Measurements from ENCODE around the gene OR8B4.
"Not testable (repeated sequence)": the region's sequence is repeated elsewhere in the genome, so short reads cannot be mapped to it uniquely, and the experiment has no call there.

The OR8B4 gene

GRCh38 chr11:124441519-124441918 lies 16.8 kb upstream of the OR8B4 start:
- no peaks in the 10 kb centered on the region for H3K36me3 ChIP-seq (ENCODE audit: insufficient read depth, low read length)
- H3K9me3 ChIP-seq (ENCODE audit: control insufficient read depth, insufficient read depth, low read length) = no peaks in the 10 kb centered on the region
- no peaks in the 10 kb centered on the region for H3K4me1 ChIP-seq (ENCODE audit: insufficient read depth, low read length)
- H3K9ac ChIP-seq (ENCODE audit: low read depth, low read length) = no peak overlapping the region

DNA sequence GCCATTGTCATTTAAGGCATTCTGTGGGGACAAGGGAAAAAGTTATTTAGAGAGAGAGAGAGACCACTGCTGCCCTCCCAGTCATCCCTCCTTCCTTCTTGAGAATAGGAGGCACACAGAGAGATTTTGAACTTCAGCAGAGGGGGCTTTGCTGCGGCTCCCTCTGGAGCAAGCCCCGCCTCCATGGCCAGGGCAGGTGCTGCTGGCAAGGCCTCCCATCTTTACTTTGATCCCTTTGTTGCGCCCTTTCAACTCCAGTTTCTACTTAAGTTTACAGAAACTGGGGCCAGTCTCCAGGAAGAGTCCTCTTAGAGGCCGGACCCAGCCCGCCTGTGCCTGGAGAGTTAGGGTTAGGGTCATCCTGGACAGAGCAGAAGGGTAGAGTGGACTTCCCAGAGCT lies 16.4 kb upstream of the OR8B4 start:
- no peaks in the 10 kb centered on the region for H3K9me3 ChIP-seq (ENCODE audit: control insufficient read depth, insufficient read depth, low read length)

GRCh38 chr11:124440608-124441007 lies 15.9 kb upstream of the OR8B4 start:
- H3K4me1 ChIP-seq (ENCODE audit: insufficient read depth, low read length) = no peaks in the 10 kb centered on the region
- H3K36me3 ChIP-seq (ENCODE audit: insufficient read depth, low read length) = no peaks in the 10 kb centered on the region
- H3K9ac ChIP-seq (ENCODE audit: low read depth, low read length) = no peak overlapping the region
- no peaks in the 10 kb centered on the region for H3K9me3 ChIP-seq (ENCODE audit: control insufficient read depth, insufficient read depth, low read length)

More for the DNA sequence above, 16.4 kb upstream of the OR8B4 start:
- H3K9ac ChIP-seq (ENCODE audit: low read depth, low read length) = no peak overlapping the region
- no peaks in the 10 kb centered on the region for H3K4me1 ChIP-seq (ENCODE audit: insufficient read depth, low read length)
- no peaks in the 10 kb centered on the region for H3K36me3 ChIP-seq (ENCODE audit: insufficient read depth, low read length)

- no peaks in the 10 kb centered on the region for H3K9me3 ChIP-seq (ENCODE audit: control insufficient read depth, insufficient read depth, low read length)
- H3K36me3 ChIP-seq (ENCODE audit: insufficient read depth, low read length) = no peaks in the 10 kb centered on the region
- no peaks in the 10 kb centered on the region for H3K4me1 ChIP-seq (ENCODE audit: insufficient read depth, low read length)
- H3K9ac ChIP-seq (ENCODE audit: low read depth, low read length) = no peak overlapping the region
Observed at GRCh38 chr11:124434699-124435098, 10.0 kb upstream of the OR8B4 start.

GRCh38 chr11:124429599-124429998 lies 4.9 kb upstream of the OR8B4 start:
- H3K9ac ChIP-seq (ENCODE audit: low read depth, low read length) = no peak overlapping the region
- no peaks in the 10 kb centered on the region for H3K36me3 ChIP-seq (ENCODE audit: insufficient read depth, low read length)
- peaks cover 3% of the 10 kb centered on the region; the same call in 1 of the 2 replicates for H3K9me3 ChIP-seq (ENCODE audit: control insufficient read depth, insufficient read depth, low read length)
- no peaks in the 10 kb centered on the region for H3K4me1 ChIP-seq (ENCODE audit: insufficient read depth, low read length)

DNA sequence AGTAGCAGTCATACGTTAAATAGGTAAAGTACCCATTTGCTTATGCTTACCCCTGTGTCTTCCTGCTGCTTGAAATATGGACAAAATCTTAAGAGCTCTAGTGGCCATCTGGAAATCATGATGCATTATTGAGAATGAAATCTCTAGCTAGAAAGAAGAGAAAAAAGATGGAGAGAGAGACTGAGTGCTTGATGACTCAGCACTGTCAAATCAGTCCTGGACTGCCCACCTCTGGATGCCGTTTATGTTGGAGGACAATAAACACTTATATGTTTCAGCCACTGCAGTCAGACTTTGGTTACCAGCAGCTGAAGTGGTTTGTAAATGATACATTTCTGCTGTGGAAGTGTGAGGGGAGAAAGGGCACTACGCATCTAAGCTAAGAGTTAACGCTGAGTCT lies 3.6 kb downstream of the OR8B4 start:
- Histone ChIP-seq H3K9ac (ENCODE audit: low read depth, low read length) (no peak overlapping the region), H3K4me1 (ENCODE audit: insufficient read depth, low read length) (no peaks in the 10 kb centered on the region), H3K9me3 (ENCODE audit: control insufficient read depth, insufficient read depth, low read length) (no peaks in the 10 kb centered on the region), H3K36me3 (ENCODE audit: insufficient read depth, low read length) (no peaks in the 10 kb centered on the region)

DNA sequence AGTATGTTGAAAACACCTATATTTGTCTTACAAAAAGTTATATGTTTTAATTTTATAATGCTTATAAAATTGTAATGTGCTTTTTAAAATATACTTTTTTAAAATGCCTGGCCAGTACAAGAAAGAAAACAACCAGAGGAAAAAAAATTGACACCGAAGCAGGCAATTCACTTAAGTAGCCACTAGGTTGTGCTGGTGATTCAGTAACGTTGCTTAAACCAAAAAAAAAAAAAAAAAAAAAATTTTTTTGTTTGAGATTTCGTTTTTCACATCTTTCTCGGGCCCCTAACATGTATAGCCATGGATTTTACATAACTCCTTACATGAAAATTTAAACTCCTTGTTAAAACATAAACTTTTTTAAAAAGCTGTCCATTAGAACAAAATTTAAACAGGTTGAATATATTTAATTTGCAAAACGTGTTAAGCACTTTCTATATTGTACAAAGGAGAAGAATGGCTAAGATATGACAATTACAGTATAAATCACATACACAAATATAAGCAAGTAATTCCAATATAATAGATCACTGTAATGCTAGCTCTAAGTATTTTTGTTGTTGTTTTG lies 9.2 kb downstream of the OR8B4 start:
- no peaks in the 10 kb centered on the region for H3K9me3 ChIP-seq (ENCODE audit: control insufficient read depth, insufficient read depth, low read length)
- no peaks in the 10 kb centered on the region for H3K4me1 ChIP-seq (ENCODE audit: insufficient read depth, low read length)
- H3K9ac ChIP-seq (ENCODE audit: low read depth, low read length) = no peak overlapping the region
- no peaks in the 10 kb centered on the region for H3K36me3 ChIP-seq (ENCODE audit: insufficient read depth, low read length)

DNA sequence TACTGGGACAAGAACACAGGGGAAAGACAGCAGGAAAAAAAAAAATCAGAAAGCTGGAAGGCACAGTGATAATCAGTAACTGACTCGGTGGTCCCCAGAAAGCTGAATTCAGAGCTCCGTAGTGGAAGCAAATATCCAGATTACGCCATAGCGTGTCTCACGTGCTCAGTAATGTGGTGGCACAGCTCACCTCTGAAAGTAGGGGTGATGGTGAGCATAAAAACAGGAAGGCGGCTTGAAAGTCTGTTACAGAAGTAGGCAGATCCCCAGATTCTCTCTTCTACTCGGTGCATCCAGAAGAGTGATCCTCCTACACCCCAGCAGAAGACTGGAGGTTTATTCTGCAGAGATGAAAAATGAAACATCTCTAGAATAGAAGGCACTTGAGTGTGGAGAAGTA lies 14.8 kb downstream of the OR8B4 start:
- Histone ChIP-seq H3K9me3 (ENCODE audit: control insufficient read depth, insufficient read depth, low read length) (no peaks in the 10 kb centered on the region; the same call in 1 of the 2 replicates), H3K9ac (ENCODE audit: low read depth, low read length) (no peak overlapping the region), H3K36me3 (ENCODE audit: insufficient read depth, low read length) (no peaks in the 10 kb centered on the region), H3K4me1 (ENCODE audit: insufficient read depth, low read length) (no peaks in the 10 kb centered on the region)

DNA sequence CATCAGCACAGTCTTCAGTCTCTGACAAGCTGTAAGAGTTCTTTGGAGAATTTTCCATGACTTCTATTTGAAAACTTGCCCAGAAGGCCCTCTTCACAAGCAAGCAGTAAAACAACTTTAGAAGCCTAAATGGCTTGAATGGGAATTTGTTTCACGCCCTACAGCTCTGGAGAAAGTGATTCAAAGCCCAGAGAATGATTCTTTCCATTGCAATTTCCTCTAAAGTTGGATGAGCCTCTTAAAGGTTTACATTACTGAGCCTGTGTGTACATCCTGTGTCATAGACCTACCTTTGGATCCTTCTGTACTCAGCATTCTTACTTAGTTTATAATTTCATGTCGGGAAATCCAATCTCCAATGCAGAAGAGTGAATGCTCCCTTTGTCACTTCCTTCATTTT lies 19.1 kb downstream of the OR8B4 start:
- Histone ChIP-seq H3K9me3 (ENCODE audit: control insufficient read depth, insufficient read depth, low read length) (no peaks in the 10 kb centered on the region; the same call in 1 of the 2 replicates), H3K9ac (ENCODE audit: low read depth, low read length) (no peak overlapping the region), H3K4me1 (ENCODE audit: insufficient read depth, low read length) (no peaks in the 10 kb centered on the region), H3K36me3 (ENCODE audit: insufficient read depth, low read length) (no peaks in the 10 kb centered on the region)

GRCh38 chr11:124403186-124403585 lies 21.5 kb downstream of the OR8B4 start:
- not testable (repeated sequence) for H3K9me3 ChIP-seq (ENCODE audit: control insufficient read depth, insufficient read depth, low read length); H3K36me3 ChIP-seq (ENCODE audit: insufficient read depth, low read length); H3K4me1 ChIP-seq (ENCODE audit: insufficient read depth, low read length); H3K9ac ChIP-seq (ENCODE audit: low read depth, low read length)

- Histone ChIP-seq H3K4me1 (ENCODE audit: insufficient read depth, low read length) (no peaks in the 10 kb centered on the region), H3K36me3 (ENCODE audit: insufficient read depth, low read length) (no peaks in the 10 kb centered on the region), H3K9ac (ENCODE audit: low read depth, low read length) (no peak overlapping the region), H3K9me3 (ENCODE audit: control insufficient read depth, insufficient read depth, low read length) (no peaks in the 10 kb centered on the region; the same call in 1 of the 2 replicates)
Observed at GRCh38 chr11:124402326-124402922, 22.2 kb downstream of the OR8B4 start.

DNA sequence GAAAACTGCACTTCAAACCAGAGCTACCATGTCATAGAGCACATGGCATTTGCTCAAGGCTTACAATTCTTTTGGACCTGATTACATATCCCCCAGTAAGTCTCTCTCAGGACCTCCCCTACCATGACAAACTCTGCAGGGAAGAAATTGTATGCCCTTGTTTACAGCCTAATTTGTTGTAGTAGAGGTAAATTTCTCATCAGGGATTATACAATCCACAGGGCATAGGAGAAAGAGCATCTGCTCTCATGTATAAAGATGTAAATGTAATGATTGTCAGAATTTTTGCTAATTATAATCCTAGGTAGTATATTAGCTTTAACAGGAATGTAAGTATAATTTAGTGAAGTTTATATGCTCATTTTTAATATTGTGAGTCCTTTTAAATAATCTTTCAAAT lies 25.7 kb downstream of the OR8B4 start, which contains the start of gene OR8B3:
OR8B3 (minus strand) TSS at position 101 of the 400 bp plus-strand sequence. CDS start 1,673 bp downstream, outside the sequence.
- Histone ChIP-seq H3K4me1 (ENCODE audit: insufficient read depth, low read length) (no peaks in the 10 kb centered on the region), H3K36me3 (ENCODE audit: insufficient read depth, low read length) (no peaks in the 10 kb centered on the region), H3K9ac (ENCODE audit: low read depth, low read length) (no peak within 1 kb of the TSS), H3K9me3 (ENCODE audit: control insufficient read depth, insufficient read depth, low read length) (no peaks in the 10 kb centered on the region; the same call in 1 of the 2 replicates)

DNA sequence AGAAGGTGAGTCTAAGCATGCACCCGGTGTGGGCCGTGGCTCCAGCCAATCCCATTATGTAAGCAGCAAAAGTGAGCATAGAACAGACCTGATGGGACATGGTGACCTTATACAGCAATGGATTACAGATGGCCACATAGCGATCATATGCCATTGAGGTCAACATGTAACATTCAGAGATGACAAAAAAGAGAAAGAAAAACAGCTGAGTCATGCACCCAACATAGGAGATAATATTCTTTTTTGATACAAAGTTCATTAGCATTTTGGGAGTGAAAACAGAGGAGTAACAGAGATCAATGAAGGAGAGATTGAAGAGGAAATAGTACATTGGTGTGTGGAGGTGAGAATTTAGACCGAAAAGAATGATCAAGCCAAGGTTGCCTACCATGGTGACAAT lies 27.8 kb downstream of the OR8B4 start:
- not testable (repeated sequence) for H3K4me1 ChIP-seq (ENCODE audit: insufficient read depth, low read length); H3K9me3 ChIP-seq (ENCODE audit: control insufficient read depth, insufficient read depth, low read length); H3K9ac ChIP-seq (ENCODE audit: low read depth, low read length); H3K36me3 ChIP-seq (ENCODE audit: insufficient read depth, low read length)

DNA sequence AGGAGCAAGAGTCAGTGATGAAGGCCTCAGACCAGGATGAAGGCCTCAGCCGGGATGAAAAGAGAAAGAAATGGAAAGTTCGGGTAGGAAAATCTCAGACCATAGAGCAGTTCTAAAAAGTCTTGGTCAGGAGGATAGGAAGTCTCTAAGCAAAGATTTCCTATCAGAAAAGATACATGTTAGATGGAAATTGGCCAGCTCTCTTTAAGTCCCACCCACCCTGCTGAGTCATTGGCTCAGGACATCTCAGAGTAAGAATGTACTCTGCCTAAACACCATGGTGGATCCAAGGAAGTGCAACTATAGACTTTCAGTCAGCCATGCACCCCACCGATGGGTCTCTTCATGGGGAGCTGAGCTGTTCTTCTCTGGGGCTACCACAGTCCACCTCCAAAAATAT lies 30.3 kb downstream of the OR8B4 start:
- H3K4me1 ChIP-seq (ENCODE audit: insufficient read depth, low read length) = no peaks in the 10 kb centered on the region
- no peaks in the 10 kb centered on the region for H3K9me3 ChIP-seq (ENCODE audit: control insufficient read depth, insufficient read depth, low read length)
- no peaks in the 10 kb centered on the region for H3K36me3 ChIP-seq (ENCODE audit: insufficient read depth, low read length)
- no peak overlapping the region for H3K9ac ChIP-seq (ENCODE audit: low read depth, low read length)

GRCh38 chr11:124384399-124384798 lies 40.3 kb downstream of the OR8B4 start, which contains the start of gene OR8B2:
OR8B2 (minus strand) TSS chr11:124384499; CDS start chr11:124383343, 1,156 bp downstream.
- Histone ChIP-seq H3K4me1 (ENCODE audit: insufficient read depth, low read length) (no peaks in the 10 kb centered on the region), H3K9ac (ENCODE audit: low read depth, low read length) (no peak within 1 kb of the TSS), H3K9me3 (ENCODE audit: control insufficient read depth, insufficient read depth, low read length) (no peaks in the 10 kb centered on the region), H3K36me3 (ENCODE audit: insufficient read depth, low read length) (no peaks in the 10 kb centered on the region)
